Lower leg skin (tissue), 3 donors: Measurements from ENCODE around the gene TMIE.

Experiments
- CTCF ChIP-seq, 3 donors: fragments of 450-650 bp; IDR thresholded peaks; one replicate each; pipeline ENCODE4 v1.5.1; 2016; ENCODE audit warnings: antibody characterized with exemption in 3 of 3, mild to moderate bottlenecking in 3 of 3, moderate library complexity in 2 of 3
- POLR2A ChIP-seq, 2 donors: fragments of 450-650 bp; IDR thresholded peaks; one replicate each; pipeline ENCODE4 v1.6.1; 2016 to 2017; ENCODE audit warnings: antibody characterized with exemption in 2 of 2, mild to moderate bottlenecking in 1 of 2, moderate library complexity in 1 of 2

- TF ChIP-seq CTCF (IDR thresholded peaks at IDR 0.05) (no peak), POLR2A (IDR thresholded peaks at IDR 0.05) (no peak)
Observed at GRCh38 chr3:46667061-46667621, 34.1 kb upstream of the TMIE start.
